OCI-LY3 (cell line): ENCODE measurements around the gene ANKRD28.

Experiments
- EZH2phosphoT487 ChIP-seq: fragments of 200-600 bp; shearing (Covaris generic); IDR thresholded peaks from 2 replicates; pipeline ENCODE4 v1.6.1; 2018; ENCODE audit warnings: antibody characterized with exemption, mixed run types, low read depth
- TF ChIP-seq, protein P1 (sequence below): fragments of 200-600, 300-600 bp; sonication (generic); IDR thresholded peaks from 2 replicates; pipeline ENCODE4 v1.5.1; 2014; ENCODE audit warnings: antibody characterized with exemption, low read length, low read depth

DNA sequence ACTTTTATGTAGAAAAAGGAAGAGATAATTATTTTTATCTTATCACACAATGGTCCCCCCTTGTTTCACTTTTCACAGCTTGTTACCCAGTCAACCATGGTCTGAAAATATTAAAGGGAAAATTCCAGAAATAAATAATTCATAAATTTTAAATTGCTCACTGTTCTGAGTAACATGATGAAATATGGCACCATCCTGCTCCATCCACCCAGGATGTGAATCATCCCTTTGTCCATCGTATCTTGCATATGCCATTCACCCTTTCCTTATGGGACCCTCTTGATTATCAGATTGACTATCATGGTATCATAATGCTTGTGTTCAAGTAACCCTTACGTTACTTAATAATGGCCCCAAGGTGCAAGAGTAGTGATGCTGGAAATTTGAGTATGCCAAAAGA lies 43.7 kb downstream of the ANKRD28 start:
- TF ChIP-seq EZH2phosphoT487 = no peak
- TF ChIP-seq, protein P1, sequence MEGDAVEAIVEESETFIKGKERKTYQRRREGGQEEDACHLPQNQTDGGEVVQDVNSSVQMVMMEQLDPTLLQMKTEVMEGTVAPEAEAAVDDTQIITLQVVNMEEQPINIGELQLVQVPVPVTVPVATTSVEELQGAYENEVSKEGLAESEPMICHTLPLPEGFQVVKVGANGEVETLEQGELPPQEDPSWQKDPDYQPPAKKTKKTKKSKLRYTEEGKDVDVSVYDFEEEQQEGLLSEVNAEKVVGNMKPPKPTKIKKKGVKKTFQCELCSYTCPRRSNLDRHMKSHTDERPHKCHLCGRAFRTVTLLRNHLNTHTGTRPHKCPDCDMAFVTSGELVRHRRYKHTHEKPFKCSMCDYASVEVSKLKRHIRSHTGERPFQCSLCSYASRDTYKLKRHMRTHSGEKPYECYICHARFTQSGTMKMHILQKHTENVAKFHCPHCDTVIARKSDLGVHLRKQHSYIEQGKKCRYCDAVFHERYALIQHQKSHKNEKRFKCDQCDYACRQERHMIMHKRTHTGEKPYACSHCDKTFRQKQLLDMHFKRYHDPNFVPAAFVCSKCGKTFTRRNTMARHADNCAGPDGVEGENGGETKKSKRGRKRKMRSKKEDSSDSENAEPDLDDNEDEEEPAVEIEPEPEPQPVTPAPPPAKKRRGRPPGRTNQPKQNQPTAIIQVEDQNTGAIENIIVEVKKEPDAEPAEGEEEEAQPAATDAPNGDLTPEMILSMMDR = no peak
